Measurements from ENCODE around the gene PRDM16. TPM values are rescaled to one million over a fixed set of nuclear protein-coding genes. Genes with fewer than 3 reads are reported as not detected.

The PRDM16 gene
- total RNA-seq, 2 experiments from 2014 or later, result 0.18 to 0.21 TPM

GRCh38 chr1:3061981-3062615 is 6.9 kb upstream of the PRDM16 start:
- ChIA-PET CTCF (no interaction called here), POLR2A (no interaction called here)
- DNase-seq (no peak), ATAC-seq (no peak)
- peaks cover 6% of the 10 kb centered on the region for H3K27me3 Mint-ChIP-seq (ENCODE audit: low read depth)
- no peak overlapping the region for H3K4me3 Mint-ChIP-seq
- no peaks in the 10 kb centered on the region for H3K9me3 Mint-ChIP-seq (ENCODE audit: insufficient read depth)
- no peaks in the 10 kb centered on the region for H3K4me1 Mint-ChIP-seq (ENCODE audit: low read depth)
- H3K27ac Mint-ChIP-seq, result no peak overlapping the region
- no peaks in the 10 kb centered on the region for H3K36me3 Mint-ChIP-seq (ENCODE audit: low read depth)

DNA sequence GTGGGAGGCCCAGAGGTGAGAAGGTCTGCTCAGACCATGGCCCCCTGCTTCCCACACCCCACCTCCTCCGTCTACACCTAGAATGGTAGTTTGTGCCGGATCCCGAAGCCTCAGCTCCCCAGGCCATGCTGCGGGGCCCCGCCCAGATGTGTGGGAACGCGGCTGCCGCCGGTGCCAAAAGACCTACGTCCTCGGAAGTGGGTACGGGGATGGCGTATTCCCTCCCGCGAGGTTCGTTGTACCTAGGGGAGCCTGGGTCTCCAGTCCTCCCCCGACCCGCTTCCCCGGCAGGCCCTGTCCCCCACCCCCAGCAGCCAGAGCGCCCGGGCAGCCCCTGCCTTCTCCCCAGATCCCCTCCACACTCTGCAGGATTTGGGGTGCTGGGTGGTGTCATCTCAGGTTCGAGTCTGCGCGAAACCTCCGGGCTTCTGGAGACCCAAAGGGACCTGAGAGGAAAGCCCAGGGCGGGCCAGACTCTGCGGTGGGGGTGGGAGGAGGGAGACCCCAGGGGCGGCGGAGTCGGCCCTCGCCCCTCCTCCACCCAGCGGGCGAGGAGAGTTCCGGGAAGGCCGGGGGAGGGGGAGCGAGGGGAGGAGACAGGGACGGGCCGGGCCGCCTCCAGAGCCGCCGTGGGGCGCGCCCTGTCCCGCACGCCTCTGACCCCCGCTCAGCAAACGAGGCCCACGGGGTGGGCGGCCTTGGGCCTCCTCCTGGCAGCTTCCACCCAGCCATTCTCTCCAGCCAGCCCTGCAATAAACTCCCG is 6.2 kb upstream of the PRDM16 start:
- DNase-seq (no peak), ATAC-seq (no peak)
- H3K4me3 Mint-ChIP-seq, result no peak overlapping the region
- peaks cover 8% of the 10 kb centered on the region for H3K27me3 Mint-ChIP-seq (ENCODE audit: low read depth)
- POLR2A ChIA-PET, result no interaction called here
- no peaks in the 10 kb centered on the region for H3K36me3 Mint-ChIP-seq (ENCODE audit: low read depth)
- H3K9me3 Mint-ChIP-seq (ENCODE audit: insufficient read depth), result no peaks in the 10 kb centered on the region
- no peaks in the 10 kb centered on the region for H3K4me1 Mint-ChIP-seq (ENCODE audit: low read depth)
- no peak overlapping the region for H3K27ac Mint-ChIP-seq
- CTCF ChIA-PET, result no interaction called here

GRCh38 chr1:3063379-3064295 is 5.4 kb upstream of the PRDM16 start:
- Mint-ChIP-seq H3K27me3 (ENCODE audit: low read depth) (peaks cover 6% of the 10 kb centered on the region), H3K4me1 (ENCODE audit: low read depth) (no peaks in the 10 kb centered on the region), H3K9me3 (ENCODE audit: insufficient read depth) (no peaks in the 10 kb centered on the region), H3K4me3 (no peak overlapping the region), H3K36me3 (ENCODE audit: low read depth) (no peaks in the 10 kb centered on the region), H3K27ac (no peak overlapping the region)
- CTCF ChIA-PET, result no interaction called here
- POLR2A ChIA-PET, result no interaction called here
- DNase-seq (no peak), ATAC-seq (no peak)

DNA sequence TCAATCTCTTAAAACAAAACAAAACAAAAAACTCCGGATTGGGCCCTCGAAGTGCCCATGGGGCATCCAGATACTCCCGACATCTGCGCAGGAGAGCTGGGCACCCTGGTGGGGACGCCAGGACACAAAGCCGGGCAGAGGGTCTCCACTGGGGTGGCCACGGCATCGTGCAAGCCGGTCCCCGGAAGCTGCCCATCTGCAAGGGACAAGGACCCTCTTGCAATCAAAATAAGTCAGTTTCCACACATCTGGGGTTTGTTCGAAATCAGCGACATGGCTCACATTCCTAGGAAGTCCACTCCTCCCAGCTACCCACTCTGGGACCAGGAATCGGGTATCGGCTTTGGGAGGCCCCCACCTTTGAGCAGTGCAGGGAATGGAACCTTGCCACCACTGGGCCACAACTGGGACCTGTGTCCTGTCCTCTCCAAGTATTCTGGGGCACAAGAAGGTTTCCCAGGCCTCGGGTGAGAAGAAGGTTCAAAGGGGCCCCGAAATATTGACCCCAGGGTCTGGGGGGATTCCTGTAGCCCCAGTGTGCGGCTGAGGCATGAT is 4.6 kb upstream of the PRDM16 start:
- DNase-seq (no peak), ATAC-seq (no peak)
- H3K4me3 Mint-ChIP-seq, result no peak overlapping the region
- peaks cover 9% of the 10 kb centered on the region for H3K27me3 Mint-ChIP-seq (ENCODE audit: low read depth)
- no peaks in the 10 kb centered on the region for H3K36me3 Mint-ChIP-seq (ENCODE audit: low read depth)
- H3K4me1 Mint-ChIP-seq (ENCODE audit: low read depth), result peaks cover 3% of the 10 kb centered on the region
- H3K9me3 Mint-ChIP-seq (ENCODE audit: insufficient read depth), result no peaks in the 10 kb centered on the region
- POLR2A ChIA-PET, result interaction anchor here (0.5 kb wide), 1 partner anchor 54 kb away, joined by 3 read pairs; no protein-coding TSS in a partner anchor
- H3K27ac Mint-ChIP-seq, result no peak overlapping the region
- CTCF ChIA-PET, result no interaction called here

DNA sequence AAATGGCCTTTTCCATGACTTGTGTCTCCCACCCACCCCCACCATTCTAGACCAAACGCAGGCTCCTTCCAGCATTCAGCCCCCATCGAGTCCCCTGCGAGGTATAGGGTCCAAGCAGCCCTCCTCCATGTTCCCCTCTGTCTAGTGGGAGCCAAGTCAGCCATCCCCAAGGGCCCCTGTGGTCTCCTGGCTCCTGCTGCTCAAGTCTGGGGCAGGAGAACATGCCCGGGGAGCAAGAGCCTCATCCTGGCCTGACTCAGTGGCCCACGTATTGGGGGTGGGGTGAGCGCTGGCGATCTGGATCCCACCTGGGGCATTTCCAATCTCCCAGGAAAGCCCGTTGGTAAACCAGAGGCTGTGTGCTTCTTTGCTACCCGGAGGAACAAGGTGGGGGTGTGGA is 4.1 kb upstream of the PRDM16 start:
- no peak for DNase-seq
- Mint-ChIP-seq H3K36me3 (ENCODE audit: low read depth) (no peaks in the 10 kb centered on the region), H3K9me3 (ENCODE audit: insufficient read depth) (no peaks in the 10 kb centered on the region), H3K27ac (no peak overlapping the region), H3K27me3 (ENCODE audit: low read depth) (peaks cover 9% of the 10 kb centered on the region), H3K4me3 (no peak overlapping the region), H3K4me1 (ENCODE audit: low read depth) (peaks cover 3% of the 10 kb centered on the region)
- ChIA-PET CTCF (no interaction called here), POLR2A (interaction anchor here (0.5 kb wide), 1 partner anchor 55 kb away, joined by 3 read pairs; no protein-coding TSS in a partner anchor)
- ATAC-seq, result no peak

GRCh38 chr1:3065396-3065795 is 3.6 kb upstream of the PRDM16 start:
- Mint-ChIP-seq H3K27me3 (ENCODE audit: low read depth) (peaks cover 9% of the 10 kb centered on the region), H3K27ac (no peak overlapping the region), H3K36me3 (ENCODE audit: low read depth) (no peaks in the 10 kb centered on the region), H3K4me1 (ENCODE audit: low read depth) (peaks cover 3% of the 10 kb centered on the region), H3K9me3 (ENCODE audit: insufficient read depth) (no peaks in the 10 kb centered on the region), H3K4me3 (no peak overlapping the region)
- POLR2A ChIA-PET, result no interaction called here
- ATAC-seq (no peak), DNase-seq (no peak)
- CTCF ChIA-PET, result no interaction called here

DNA sequence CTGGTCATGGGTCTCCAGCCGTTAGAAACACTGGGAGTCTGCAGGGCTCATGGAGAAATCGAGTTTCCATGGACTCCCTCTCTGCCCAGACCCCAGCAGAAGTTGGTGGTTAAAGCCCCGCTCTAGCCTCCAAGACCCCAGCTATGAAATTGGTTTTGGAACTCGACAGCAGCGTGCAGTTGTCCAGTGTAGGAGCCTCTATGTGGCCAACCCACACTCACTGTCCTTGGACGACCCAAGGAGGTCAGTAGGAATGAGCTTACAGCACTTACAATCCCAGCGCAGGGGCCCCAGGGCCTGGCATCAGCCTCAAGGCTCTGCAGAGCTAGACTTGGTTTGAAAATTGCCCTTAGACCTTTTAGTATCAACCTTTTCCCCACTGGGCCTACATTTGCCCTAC is 3.2 kb upstream of the PRDM16 start:
- no peaks in the 10 kb centered on the region for H3K9me3 Mint-ChIP-seq (ENCODE audit: insufficient read depth)
- no peak for DNase-seq
- ChIA-PET CTCF (no interaction called here), POLR2A (no interaction called here)
- ATAC-seq, result no peak
- H3K27ac Mint-ChIP-seq, result no peak overlapping the region
- H3K27me3 Mint-ChIP-seq (ENCODE audit: low read depth), result peaks cover 10% of the 10 kb centered on the region
- H3K4me1 Mint-ChIP-seq (ENCODE audit: low read depth), result peaks cover 3% of the 10 kb centered on the region
- no peaks in the 10 kb centered on the region for H3K36me3 Mint-ChIP-seq (ENCODE audit: low read depth)
- no peak overlapping the region for H3K4me3 Mint-ChIP-seq

DNA sequence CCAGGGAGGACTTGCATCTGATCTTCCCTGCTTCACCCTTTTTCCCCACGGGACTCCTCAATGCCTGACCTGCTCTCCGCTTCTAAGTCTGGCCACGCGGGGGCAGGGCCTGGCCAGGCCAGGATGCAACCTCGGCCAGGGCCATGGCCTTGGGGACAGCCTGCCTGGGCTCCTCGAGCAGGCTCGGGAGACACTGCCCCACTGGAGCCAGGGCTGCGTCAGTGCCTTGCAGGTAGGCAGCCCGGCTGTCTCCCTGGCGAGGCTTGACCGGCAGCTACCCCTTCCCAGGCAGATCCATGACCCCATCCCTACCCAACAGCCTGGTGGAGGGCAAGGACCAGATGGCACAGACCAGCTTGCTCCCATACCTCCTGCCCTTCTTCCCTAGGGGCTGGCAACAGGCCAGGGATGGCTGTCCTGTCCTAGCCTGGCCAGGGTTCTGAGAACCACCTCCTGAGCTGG is 2.7 kb upstream of the PRDM16 start:
- no peaks in the 10 kb centered on the region for H3K9me3 Mint-ChIP-seq (ENCODE audit: insufficient read depth)
- no peak overlapping the region for H3K4me3 Mint-ChIP-seq
- peaks cover 12% of the 10 kb centered on the region for H3K27me3 Mint-ChIP-seq (ENCODE audit: low read depth)
- DNase-seq, result no peak
- peaks cover 3% of the 10 kb centered on the region for H3K4me1 Mint-ChIP-seq (ENCODE audit: low read depth)
- ChIA-PET CTCF (no interaction called here), POLR2A (no interaction called here)
- H3K27ac Mint-ChIP-seq, result no peak overlapping the region
- no peak for ATAC-seq
- no peaks in the 10 kb centered on the region for H3K36me3 Mint-ChIP-seq (ENCODE audit: low read depth)

DNA sequence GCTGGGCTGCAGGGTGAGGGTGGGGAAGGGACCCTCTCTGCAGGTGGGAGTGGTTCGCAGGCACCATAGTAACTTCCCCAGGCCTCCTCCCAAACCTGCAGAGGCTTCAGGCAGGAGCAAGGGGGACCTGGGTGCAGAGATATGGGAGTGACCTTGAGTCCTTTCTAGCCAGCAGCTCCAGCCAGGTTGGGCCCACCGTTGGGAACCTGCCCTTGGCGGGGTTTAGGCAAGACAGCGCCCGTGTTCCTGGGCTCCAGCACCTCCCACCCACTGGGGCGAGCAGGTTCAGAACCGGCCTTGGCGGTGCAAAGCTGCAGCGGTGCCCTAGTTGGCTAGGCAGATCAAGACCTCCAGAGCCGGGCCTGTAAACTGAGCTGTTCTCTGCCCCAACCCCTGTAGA is 2.2 kb upstream of the PRDM16 start:
- Mint-ChIP-seq H3K4me1 (ENCODE audit: low read depth) (peaks cover 3% of the 10 kb centered on the region), H3K27me3 (ENCODE audit: low read depth) (peaks cover 16% of the 10 kb centered on the region), H3K9me3 (ENCODE audit: insufficient read depth) (no peaks in the 10 kb centered on the region), H3K4me3 (no peak overlapping the region), H3K36me3 (ENCODE audit: low read depth) (no peaks in the 10 kb centered on the region), H3K27ac (no peak overlapping the region)
- no peak for DNase-seq
- CTCF ChIA-PET, result no interaction called here
- POLR2A ChIA-PET, result no interaction called here
- ATAC-seq, result no peak

- CTCF ChIA-PET, result no interaction called here
- no peak overlapping the region for H3K4me3 Mint-ChIP-seq
Measured at GRCh38 chr1:3067301-3067670, 1.7 kb upstream of the PRDM16 start.

DNA sequence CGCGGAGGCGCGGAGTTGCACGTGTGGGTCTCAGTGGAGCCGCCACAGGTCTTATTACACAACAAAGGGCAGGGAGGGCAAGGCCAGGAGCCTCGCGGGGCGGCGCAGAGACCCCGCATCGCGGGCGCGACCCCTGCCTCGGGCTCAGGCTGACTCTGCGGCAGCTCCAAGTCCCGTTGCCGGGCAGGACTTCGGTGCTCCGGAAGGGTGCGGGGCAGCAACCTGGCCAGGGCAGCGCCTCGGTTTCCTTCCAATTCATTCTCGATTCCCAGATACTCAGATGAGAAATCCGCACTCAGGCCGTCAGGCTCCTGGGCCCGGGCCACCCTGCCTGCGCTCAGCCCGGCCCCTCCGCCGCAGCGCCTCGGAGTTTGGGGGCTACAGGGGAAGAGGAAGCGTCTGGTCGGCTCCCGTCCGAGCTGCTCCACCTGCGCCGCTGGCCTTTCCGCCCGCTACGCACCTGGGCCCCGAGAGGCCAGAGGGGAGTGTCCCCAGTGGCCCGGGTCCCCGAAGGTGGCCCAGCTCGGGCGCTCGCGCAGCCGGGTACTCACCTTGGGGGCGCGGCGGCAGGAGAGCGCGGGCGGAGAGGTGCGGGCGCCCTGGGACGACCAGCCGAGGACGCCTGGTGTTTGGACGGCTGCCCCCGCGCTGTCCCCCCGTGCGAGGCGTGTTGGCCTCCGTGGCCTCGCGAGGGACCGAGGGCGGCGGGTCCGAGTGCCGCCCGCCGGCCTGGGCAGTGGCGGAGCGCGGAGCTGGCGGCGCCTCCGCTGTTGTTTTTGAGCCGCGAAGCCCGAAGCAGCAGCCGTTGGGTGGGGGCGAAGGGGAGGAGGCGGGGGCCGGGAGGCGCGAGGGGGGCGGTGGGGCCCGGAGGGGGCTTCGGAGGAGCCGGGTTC is 1.1 kb upstream of the PRDM16 start:
- POLR2A ChIA-PET, result no interaction called here
- Mint-ChIP-seq H3K4me3 (no peak overlapping the region), H3K4me1 (ENCODE audit: low read depth) (peaks cover 3% of the 10 kb centered on the region), H3K9me3 (ENCODE audit: insufficient read depth) (no peaks in the 10 kb centered on the region), H3K27ac (no peak overlapping the region), H3K27me3 (ENCODE audit: low read depth) (peaks cover 22% of the 10 kb centered on the region), H3K36me3 (ENCODE audit: low read depth) (no peaks in the 10 kb centered on the region)
- no peak for ATAC-seq
- DNase-seq, result no peak
- CTCF ChIA-PET, result no interaction called here

More at GRCh38 chr1:3067301-3067670, 1.7 kb upstream of the PRDM16 start:
- DNase-seq (no peak), ATAC-seq (no peak)
- no peak overlapping the region for H3K27ac Mint-ChIP-seq
- POLR2A ChIA-PET, result no interaction called here
- H3K4me1 Mint-ChIP-seq (ENCODE audit: low read depth), result peaks cover 3% of the 10 kb centered on the region
- no peaks in the 10 kb centered on the region for H3K9me3 Mint-ChIP-seq (ENCODE audit: insufficient read depth)
- H3K36me3 Mint-ChIP-seq (ENCODE audit: low read depth), result no peaks in the 10 kb centered on the region
- peaks cover 20% of the 10 kb centered on the region for H3K27me3 Mint-ChIP-seq (ENCODE audit: low read depth)

Data from activated CD8-positive, alpha-beta T cell treated with anti-CD3 and anti-CD28 coated beads, Interleukin-2, amount 10 ng/mL, durations not matched to agents 7 days and 5 days (primary cell).